SU-DHL-6 (cell line): ENCODE measurements around the gene NOTCH4.

Experiments
- H2AFZ ChIP-seq: fragments of 200-600 bp; sonication (generic); 2 replicates; pipeline ENCODE4 v1.6.1; 2014; ENCODE audit warnings: low read depth, mild to moderate bottlenecking, moderate library complexity, mixed read lengths, antibody characterized with exemption, low read length; ENCODE audit not compliant: severe bottlenecking
- H3F3A ChIP-seq: fragments of 200-600 bp; shearing (Covaris generic); 2 replicates; pipeline ENCODE4 v1.6.0; 2016; ENCODE audit warnings: antibody characterized with exemption, mild to moderate bottlenecking; ENCODE audit not compliant: insufficient read depth
- H3K27ac ChIP-seq: fragments of 200-600 bp; sonication (generic); 2 replicates; pipeline ENCODE4 v1.5.1; 2016; ENCODE audit warnings: low read depth, mild to moderate bottlenecking, low read length, moderate library complexity, mixed read lengths
- H3K27me3 ChIP-seq: fragments of 200-600 bp; sonication (generic), shearing (Covaris generic); 2 replicates; pipeline ENCODE4 v1.6.0; 2014; ENCODE audit warnings: mild to moderate bottlenecking, low read length
- H3K36me3 ChIP-seq: fragments of 200-600 bp; sonication (generic); 2 replicates; pipeline ENCODE4 v1.6.1; 2014; ENCODE audit warnings: mild to moderate bottlenecking, low read length, mixed read lengths
- H3K4me2 ChIP-seq: fragments of 300-600, 200-600 bp; shearing (Covaris generic), sonication (generic); 2 replicates; pipeline ENCODE4 v1.6.0; 2014; ENCODE audit warnings: low read length, low read depth, mild to moderate bottlenecking; ENCODE audit not compliant: poor library complexity, severe bottlenecking
- H3K4me3 ChIP-seq: fragments of 200-600 bp; sonication (generic); 2 replicates; pipeline ENCODE4 v1.5.1; 2014; ENCODE audit warnings: antibody characterized with exemption, low read length, mild to moderate bottlenecking, mixed read lengths; ENCODE audit not compliant: insufficient read depth, poor library complexity, severe bottlenecking
- H3K79me2 ChIP-seq: fragments of 200-600 bp; sonication (generic); 2 replicates; pipeline ENCODE4 v1.6.1; 2014; ENCODE audit warnings: mild to moderate bottlenecking, low read length, moderate library complexity; ENCODE audit not compliant: insufficient read depth
- H3K9ac ChIP-seq: fragments of 200-600 bp; sonication (generic); 2 replicates; pipeline ENCODE4 v1.7.0; 2014; ENCODE audit warnings: mild to moderate bottlenecking, low read length
- H3K9me2 ChIP-seq: fragments of 200-600 bp; sonication (generic); replicated peaks from 2 replicates; pipeline ENCODE4 v1.6.1; 2014; ENCODE audit warnings: low read length; ENCODE audit not compliant: insufficient read depth
- H3K9me3 ChIP-seq: fragments of 200-600 bp; sonication (generic); 2 replicates; pipeline ENCODE4 v1.6.1; 2014; ENCODE audit warnings: low read length, mixed read lengths; ENCODE audit not compliant: insufficient read depth
- H4K20me1 ChIP-seq: fragments of 200-600 bp; sonication (generic); 2 replicates; pipeline ENCODE4 v1.6.1; 2014; ENCODE audit warnings: low read depth, mild to moderate bottlenecking, antibody characterized with exemption, low read length, moderate library complexity, mixed read lengths
- CTCF ChIP-seq: fragments of 200-600 bp; sonication (generic); IDR thresholded peaks from one replicate; pipeline ENCODE4 v1.5.1; 2017; ENCODE audit warnings: antibody characterized with exemption, mild to moderate bottlenecking, low read length, moderate library complexity; ENCODE audit not compliant: insufficient read depth, poor library complexity, severe bottlenecking
- EZH2phosphoT487 ChIP-seq: fragments of 200-600 bp; sonication (generic), shearing (Covaris generic); conservative IDR thresholded peaks from 2 replicates; pipeline ENCODE4 v1.6.1; 2018; ENCODE audit warnings: mild to moderate bottlenecking, antibody characterized with exemption, low read length, moderate library complexity, mixed read lengths

NOTCH4 gene

DNA sequence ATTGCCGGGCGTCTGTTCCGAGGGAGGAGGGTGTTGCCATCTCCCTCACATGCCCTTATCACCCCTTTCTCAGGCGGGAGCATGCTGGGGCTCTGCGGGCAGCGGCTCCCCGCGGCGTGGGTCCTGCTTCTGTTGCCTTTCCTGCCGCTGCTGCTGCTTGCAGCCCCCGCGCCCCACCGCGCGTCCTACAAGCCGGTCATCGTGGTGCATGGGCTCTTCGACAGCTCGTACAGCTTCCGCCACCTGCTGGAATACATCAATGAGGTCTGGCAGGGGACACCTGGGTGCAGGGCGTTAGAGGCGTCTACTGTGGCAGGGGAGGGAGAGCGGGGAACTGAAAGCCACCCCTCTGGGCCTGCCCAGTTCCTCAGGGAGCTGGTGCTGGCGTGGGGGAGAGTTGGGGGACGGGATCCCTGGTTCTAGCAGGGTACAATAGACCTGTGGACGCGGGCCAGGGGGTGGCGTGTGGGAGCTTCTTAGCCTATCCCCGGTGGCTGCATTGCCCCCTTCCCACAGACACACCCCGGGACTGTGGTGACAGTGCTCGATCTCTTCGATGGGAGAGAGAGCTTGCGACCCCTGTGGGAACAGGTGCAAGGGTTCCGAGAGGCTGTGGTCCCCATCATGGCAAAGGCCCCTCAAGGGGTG is 69.2 kb downstream of the NOTCH4 start:
- H3K4me2 ChIP-seq, result peak overlapping the region; percentile 62
- H3K9me3 ChIP-seq, result no peaks in the 10 kb centered on the region
- peak; percentile 85 for TF ChIP-seq CTCF
- TF ChIP-seq EZH2phosphoT487, result no peak
- no peaks in the 10 kb centered on the region for H3K9me2 ChIP-seq
- H3K27ac ChIP-seq, result no peak overlapping the region
- H2AFZ ChIP-seq, result peak overlapping the region; percentile 78
- H3K4me3 ChIP-seq, result peak overlapping the region; percentile 61
- H3K36me3 ChIP-seq, result 0 out of 2 replicates have a peak, but pooled peaks cover 3% of the 10 kb centered on the region
- peaks cover 8% of the 10 kb centered on the region; the same call in 1 of the 2 replicates for H3F3A ChIP-seq
- H3K27me3 ChIP-seq, result no peaks in the 10 kb centered on the region
- H3K79me2 ChIP-seq, result no peaks in the 10 kb centered on the region
- H4K20me1 ChIP-seq, result no peaks in the 10 kb centered on the region
- peak overlapping the region; percentile 61 for H3K9ac ChIP-seq

DNA sequence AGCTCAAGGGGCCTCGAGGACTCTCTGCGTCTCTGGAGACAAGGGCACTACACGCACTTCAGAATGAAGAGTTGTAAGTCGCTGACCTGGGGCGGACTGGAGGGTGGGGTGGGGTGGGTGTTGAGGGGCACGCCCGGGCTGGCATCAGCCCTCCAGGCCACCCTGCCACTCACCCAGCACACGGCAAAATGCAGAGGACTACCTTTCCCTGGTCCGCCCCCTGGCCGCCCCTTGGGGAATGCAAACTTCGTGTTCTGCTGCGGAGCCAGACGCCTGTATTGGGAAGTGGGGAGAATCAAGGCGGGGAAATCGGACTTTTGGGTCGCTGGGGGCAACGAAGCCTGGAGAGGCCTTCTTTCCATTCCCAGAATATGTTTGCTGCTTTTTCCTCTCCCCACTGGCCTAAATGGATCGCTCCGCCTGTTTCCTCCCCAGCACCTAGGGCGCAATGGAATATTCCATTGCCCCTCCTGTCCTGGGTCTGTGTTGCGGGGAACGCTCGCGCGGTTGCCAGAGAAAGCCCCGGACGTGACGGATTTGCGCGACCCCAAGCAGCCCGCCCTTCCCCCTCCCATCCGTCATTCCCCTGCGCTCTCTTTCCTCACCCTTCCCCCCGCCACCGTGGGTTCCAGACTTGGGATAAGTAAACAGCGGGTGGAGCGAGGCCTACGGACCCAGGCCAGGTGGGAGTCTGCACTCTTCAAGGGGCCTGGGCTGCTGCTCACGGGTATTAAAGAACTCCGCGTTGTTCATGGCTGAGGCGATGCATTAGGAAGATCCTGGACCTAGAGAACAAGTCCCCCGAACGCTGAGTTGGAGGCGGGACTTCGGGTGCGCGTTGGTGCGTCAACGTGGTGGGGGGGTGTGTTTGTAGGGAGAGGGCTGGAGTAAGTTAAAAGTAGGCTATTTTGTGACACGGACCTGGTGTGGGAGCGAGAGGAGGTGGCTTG is 70.0 kb downstream of the NOTCH4 start, which contains the start of gene PPT2:
TSS of gene PPT2 (plus strand) at position 578 of the 950 bp plus-strand sequence. CDS start 454 bp downstream, outside the sequence.
- no peaks in the 10 kb centered on the region for H3K9me2 ChIP-seq
- H3K27me3 ChIP-seq, result no peaks in the 10 kb centered on the region
- peak within 1 kb of the TSS; percentile 61 for H3K9ac ChIP-seq
- no peaks in the 10 kb centered on the region for H3K9me3 ChIP-seq
- no peak within 1 kb of the TSS for H3K27ac ChIP-seq
- peak within 1 kb of the TSS; percentile 78 for H2AFZ ChIP-seq
- H3K4me3 ChIP-seq, result peak within 1 kb of the TSS; percentile 61
- H3K79me2 ChIP-seq, result no peaks in the 10 kb centered on the region
- H3F3A ChIP-seq, result peaks cover 8% of the 10 kb centered on the region; the same call in 1 of the 2 replicates
- TF ChIP-seq CTCF, result no peak
- no peak for TF ChIP-seq EZH2phosphoT487
- H3K36me3 ChIP-seq, result 0 out of 2 replicates have a peak, but pooled peaks cover 3% of the 10 kb centered on the region
- no peaks in the 10 kb centered on the region for H4K20me1 ChIP-seq
- peak within 1 kb of the TSS; percentile 62 for H3K4me2 ChIP-seq

- Histone ChIP-seq H3K9me2 (no peaks in the 10 kb centered on the region), H3K27me3 (no peaks in the 10 kb centered on the region), H3K36me3 (no peaks in the 10 kb centered on the region), H3K4me2 (no peak overlapping the region), H3F3A (peaks cover 8% of the 10 kb centered on the region; the same call in 1 of the 2 replicates), H3K27ac (no peak overlapping the region), H4K20me1 (no peaks in the 10 kb centered on the region), H3K4me3 (no peak overlapping the region), H3K9me3 (no peaks in the 10 kb centered on the region), H2AFZ (peak overlapping the region; percentile 78), H3K9ac (no peak overlapping the region), H3K79me2 (no peaks in the 10 kb centered on the region)
- TF ChIP-seq CTCF, result no peak
- TF ChIP-seq EZH2phosphoT487, result no peak
Measured at GRCh38 chr6:32152769-32153563, 70.9 kb downstream of the NOTCH4 start.
